A549 (cell line): ENCODE measurements around the gene TBR1. TPM values are rescaled to one million over a fixed set of nuclear protein-coding genes. Genes with fewer than 3 reads are reported as not detected.

ENCODE experiments used
- ATAC-seq, 2 experiments: fragments of 200-7000 bp in 1 of 2; fragments of >200 bp in 1 of 2; cut with Nextera tagmentation in 1 of 2; cut with Tn5 transposase in 1 of 2; 3 replicates each; pipeline versions ENCODE4 v1.8.0 to v1.9.1; 2018 to 2020; ENCODE audit warnings: mild to moderate bottlenecking in 1 of 2, moderate library complexity in 1 of 2
- CTCF ChIA-PET: fragments of 300-600 bp; sonication (Branson Sonifier 250); formaldehyde crosslinking; extraction: SDS; loops from one replicate; lab custom pipeline; 2021; ENCODE audit warnings: antibody characterized with exemption, inconsistent platforms; lab: Yijun Ruan, JAX
- POLR2A ChIA-PET: fragments of 350-600 bp; formaldehyde crosslinking; extraction: SDS; loops from one replicate; lab custom pipeline; 2021; ENCODE audit warnings: antibody characterized with exemption, inconsistent platforms; lab: Yijun Ruan, JAX
- DNase-seq, 2 experiments: peaks; one replicate each; pipeline versions ENCODE4 v3.0.0 to v3.0.0-alpha.2; 2011 to 2016; ENCODE audit warnings: low read depth in 1 of 2, low spot score in 1 of 2
- FAIRE-seq: peaks from 2 replicates; lab custom pipeline; 2011; peaks lifted over from hg19 to GRCh38; lab: Jason Lieb, UNC
- H3K27ac ChIP-seq, 2 experiments: fragments of >200 bp; sonication (Bioruptor Twin); formaldehyde crosslinking; 3 replicates each; pipeline ENCODE4 v1.5.1; 2016 to 2017
- H3K4me1 ChIP-seq: fragments of >200 bp; sonication (Bioruptor Twin); formaldehyde crosslinking; 3 replicates; pipeline ENCODE4 v1.6.1; 2016
- H3K4me2 ChIP-seq: fragments of >200 bp; sonication (Bioruptor Twin); formaldehyde crosslinking; 3 replicates; pipeline ENCODE4 v1.6.1; 2016
- H3K4me3 ChIP-seq: fragments of >200 bp; sonication (Bioruptor Twin); formaldehyde crosslinking; 3 replicates; pipeline ENCODE4 v1.5.1; 2016
- H3K9me3 ChIP-seq: fragments of >200 bp; sonication (Bioruptor Twin); formaldehyde crosslinking; 3 replicates; pipeline ENCODE4 v1.6.1; 2016
- BHLHE40 ChIP-seq: IDR thresholded peaks from 2 replicates; pipeline ENCODE4 v1.6.1; 2012; ENCODE audit warnings: low read depth, low read length, inconsistent platforms
- CBX2 ChIP-seq: fragments of 200-600 bp; sonication (generic); IDR thresholded peaks from 2 replicates; pipeline ENCODE4 v1.6.1; 2016; ENCODE audit warnings: low read depth, mild to moderate bottlenecking, borderline replicate concordance
- CBX8 ChIP-seq: fragments of 200-600 bp; sonication (generic); IDR thresholded peaks from 2 replicates; pipeline ENCODE4 v1.6.1; 2016
- CHD2 ChIP-seq: fragments of 150-350 bp; IDR thresholded peaks from 2 replicates; pipeline ENCODE4 v1.6.1; 2014; ENCODE audit warnings: low read length; ENCODE audit not compliant: partially characterized antibody
- EHF ChIP-seq: fragments of 250-450 bp; sonication (Bioruptor Pico); IDR thresholded peaks from 2 replicates; pipeline ENCODE4 v1.5.0; 2020; ENCODE audit warnings: mild to moderate bottlenecking
- EP300 ChIP-seq, 2 experiments: fragments of >200 bp; sonication (Bioruptor Twin); formaldehyde crosslinking; IDR thresholded peaks; 2 replicates in 1 of 2; 3 replicates in 1 of 2; pipeline ENCODE4 v1.6.1; 2016 to 2017
- FOXS1 ChIP-seq: fragments of 250-450 bp; sonication (Bioruptor Pico); IDR thresholded peaks from 2 replicates; pipeline ENCODE4 v1.5.0; 2020; ENCODE audit warnings: mild to moderate bottlenecking, moderate library complexity
- HEYL ChIP-seq: fragments of 250-450 bp; sonication (Bioruptor Pico); IDR thresholded peaks from 2 replicates; pipeline ENCODE4 v1.8.0; 2021; ENCODE audit warnings: mild to moderate bottlenecking, moderate library complexity
- HOXB13 ChIP-seq: fragments of 250-450 bp; sonication (Bioruptor Pico); IDR thresholded peaks from 2 replicates; pipeline ENCODE4 v1.5.0; 2020; ENCODE audit warnings: low read depth, mild to moderate bottlenecking, moderate library complexity
- HOXB5 ChIP-seq: fragments of 250-450 bp; sonication (Bioruptor Pico); IDR thresholded peaks from 2 replicates; pipeline ENCODE4 v1.5.0; 2020; ENCODE audit warnings: mild to moderate bottlenecking, moderate library complexity
- JUN ChIP-seq, 2 experiments: fragments of >200 bp; sonication (Bioruptor Twin); formaldehyde crosslinking; IDR thresholded peaks; 2 replicates in 1 of 2; 3 replicates in 1 of 2; pipeline ENCODE4 v1.6.1; 2016 to 2017
- MAFK ChIP-seq: fragments of 450-650 bp; IDR thresholded peaks from 2 replicates; pipeline ENCODE4 v1.6.1; 2014; ENCODE audit not compliant: partially characterized antibody
- NR3C1 ChIP-seq: fragments of >200 bp; sonication (Bioruptor Twin); formaldehyde crosslinking; IDR thresholded peaks from 3 replicates; pipeline ENCODE4 v1.6.1; 2017
- RAD21 ChIP-seq, 2 experiments: fragments of >200 bp in 1 of 2; sonication (Bioruptor Twin) in 1 of 2; formaldehyde crosslinking in 1 of 2; IDR thresholded peaks in 1 of 2; conservative IDR thresholded peaks in 1 of 2; 2 replicates in 1 of 2; 3 replicates in 1 of 2; pipeline ENCODE4 v1.6.1; 2012 to 2018; ENCODE audit warnings: inconsistent platforms in 1 of 2
- RARB ChIP-seq: fragments of 250-450 bp; sonication (Bioruptor Pico); IDR thresholded peaks from 2 replicates; pipeline ENCODE4 v1.8.0; 2021; ENCODE audit warnings: mild to moderate bottlenecking, moderate library complexity
- RCOR1 ChIP-seq: fragments of 150-350 bp; IDR thresholded peaks from 2 replicates; pipeline ENCODE4 v1.6.1; 2014; ENCODE audit warnings: antibody characterized with exemption, low read length, low read depth
- RFX5 ChIP-seq: fragments of 450-650 bp; IDR thresholded peaks from 2 replicates; pipeline ENCODE4 v1.7.1; 2014; ENCODE audit warnings: antibody characterized with exemption, mild to moderate bottlenecking, moderate library complexity
- TP53 ChIP-seq: fragments of 250-450 bp; sonication (Bioruptor Pico); IDR thresholded peaks from 2 replicates; pipeline ENCODE4 v1.5.0; 2021; ENCODE audit warnings: mild to moderate bottlenecking, moderate library complexity
- ZSCAN20 ChIP-seq: fragments of 250-450 bp; sonication (Bioruptor Pico); IDR thresholded peaks from 2 replicates; pipeline ENCODE4 v1.8.0; 2022; ENCODE audit warnings: mild to moderate bottlenecking, moderate library complexity
- WGBS: methylation state at CpG from one replicate; pipeline ENCODE4 v1.1.6; 2017; ENCODE audit errors: missing lambda C conversion rate; 5-methylcytosine and 5-hydroxymethylcytosine counted together
- polyA plus RNA-seq, 4 experiments: library from polyadenylated mRNA; depleted of rRNA in 3 of 4; stranded (reverse); fragments of >200 nt; fragmentation: RNase III in 1 of 4; extraction: RNeasy Plus Mini Kit Qiagen cat#74134 plus additional on column Dnase treatment in 1 of 4; gene quantifications; 2 replicates in 3 of 4; 3 replicates in 1 of 4; pipeline ENCODE4 v1.2.3, GENCODE V29; 2011 to 2017
- TF ChIP-seq, protein P1 (sequence below): IDR thresholded peaks from 2 replicates; pipeline ENCODE4 v1.6.1; 2012
- TF ChIP-seq, protein P2 (sequence below): fragments of 200-600 bp; sonication (generic); IDR thresholded peaks from 2 replicates; pipeline ENCODE4 v1.6.1; 2016; ENCODE audit warnings: antibody characterized with exemption, mild to moderate bottlenecking, moderate library complexity
- TF ChIP-seq, protein P3 (sequence below): fragments of >200 bp; sonication (Bioruptor Twin); formaldehyde crosslinking; IDR thresholded peaks from 2 replicates; pipeline ENCODE4 v1.6.1; 2016
- TF ChIP-seq, protein P4 (sequence below): IDR thresholded peaks from 2 replicates; pipeline ENCODE4 v1.6.1; 2012; ENCODE audit warnings: low read depth, borderline replicate concordance

The TBR1 gene
- polyA plus RNA-seq, 2 of the 4 experiments (the other 2 are of a cell fraction) = 0.01 to 0.09 TPM

GRCh38 chr2:161445097-161445496, 29.0 kb downstream of the TBR1 start:
- Histone ChIP-seq H3K4me1 (no peaks in the 10 kb centered on the region), H3K9me3 (no peaks in the 10 kb centered on the region), H3K27ac (no peak overlapping the region), H3K4me2 (no peak overlapping the region), H3K4me3 (no peak overlapping the region)
- no peak for FAIRE-seq
- no peak for DNase-seq
- ATAC-seq = no peak
- 80% methylated on average over 12 of the region's 12 CpGs for WGBS
- CTCF ChIA-PET = no interaction called here
- TF ChIP-seq, protein P1, sequence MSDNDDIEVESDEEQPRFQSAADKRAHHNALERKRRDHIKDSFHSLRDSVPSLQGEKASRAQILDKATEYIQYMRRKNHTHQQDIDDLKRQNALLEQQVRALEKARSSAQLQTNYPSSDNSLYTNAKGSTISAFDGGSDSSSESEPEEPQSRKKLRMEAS = no peak
- TF ChIP-seq CHD2 = no peak
- TF ChIP-seq, protein P2, sequence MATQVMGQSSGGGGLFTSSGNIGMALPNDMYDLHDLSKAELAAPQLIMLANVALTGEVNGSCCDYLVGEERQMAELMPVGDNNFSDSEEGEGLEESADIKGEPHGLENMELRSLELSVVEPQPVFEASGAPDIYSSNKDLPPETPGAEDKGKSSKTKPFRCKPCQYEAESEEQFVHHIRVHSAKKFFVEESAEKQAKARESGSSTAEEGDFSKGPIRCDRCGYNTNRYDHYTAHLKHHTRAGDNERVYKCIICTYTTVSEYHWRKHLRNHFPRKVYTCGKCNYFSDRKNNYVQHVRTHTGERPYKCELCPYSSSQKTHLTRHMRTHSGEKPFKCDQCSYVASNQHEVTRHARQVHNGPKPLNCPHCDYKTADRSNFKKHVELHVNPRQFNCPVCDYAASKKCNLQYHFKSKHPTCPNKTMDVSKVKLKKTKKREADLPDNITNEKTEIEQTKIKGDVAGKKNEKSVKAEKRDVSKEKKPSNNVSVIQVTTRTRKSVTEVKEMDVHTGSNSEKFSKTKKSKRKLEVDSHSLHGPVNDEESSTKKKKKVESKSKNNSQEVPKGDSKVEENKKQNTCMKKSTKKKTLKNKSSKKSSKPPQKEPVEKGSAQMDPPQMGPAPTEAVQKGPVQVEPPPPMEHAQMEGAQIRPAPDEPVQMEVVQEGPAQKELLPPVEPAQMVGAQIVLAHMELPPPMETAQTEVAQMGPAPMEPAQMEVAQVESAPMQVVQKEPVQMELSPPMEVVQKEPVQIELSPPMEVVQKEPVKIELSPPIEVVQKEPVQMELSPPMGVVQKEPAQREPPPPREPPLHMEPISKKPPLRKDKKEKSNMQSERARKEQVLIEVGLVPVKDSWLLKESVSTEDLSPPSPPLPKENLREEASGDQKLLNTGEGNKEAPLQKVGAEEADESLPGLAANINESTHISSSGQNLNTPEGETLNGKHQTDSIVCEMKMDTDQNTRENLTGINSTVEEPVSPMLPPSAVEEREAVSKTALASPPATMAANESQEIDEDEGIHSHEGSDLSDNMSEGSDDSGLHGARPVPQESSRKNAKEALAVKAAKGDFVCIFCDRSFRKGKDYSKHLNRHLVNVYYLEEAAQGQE = no peak
- no peak for TF ChIP-seq RCOR1
- TF ChIP-seq NR3C1 = no peak
- TF ChIP-seq, protein P3, sequence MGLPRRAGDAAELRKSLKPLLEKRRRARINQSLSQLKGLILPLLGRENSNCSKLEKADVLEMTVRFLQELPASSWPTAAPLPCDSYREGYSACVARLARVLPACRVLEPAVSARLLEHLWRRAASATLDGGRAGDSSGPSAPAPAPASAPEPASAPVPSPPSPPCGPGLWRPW = no peak
- TF ChIP-seq TP53 (CRISPR knock-in tag) = no peak
- no peak for TF ChIP-seq EP300 (IDR thresholded peaks at IDR 0.05)
- TF ChIP-seq FOXS1 (CRISPR knock-in tag) = no peak
- TF ChIP-seq EHF = no peak
- TF ChIP-seq, protein P4, sequence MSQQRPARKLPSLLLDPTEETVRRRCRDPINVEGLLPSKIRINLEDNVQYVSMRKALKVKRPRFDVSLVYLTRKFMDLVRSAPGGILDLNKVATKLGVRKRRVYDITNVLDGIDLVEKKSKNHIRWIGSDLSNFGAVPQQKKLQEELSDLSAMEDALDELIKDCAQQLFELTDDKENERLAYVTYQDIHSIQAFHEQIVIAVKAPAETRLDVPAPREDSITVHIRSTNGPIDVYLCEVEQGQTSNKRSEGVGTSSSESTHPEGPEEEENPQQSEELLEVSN = no peak
- TF ChIP-seq RAD21 (conservative IDR thresholded peaks at IDR 0.05 in 1 of 2, IDR thresholded peaks at IDR 0.05 in 1 of 2) = no peak
- no peak for TF ChIP-seq CBX2
- no peak for TF ChIP-seq RARB (CRISPR knock-in tag)
- no peak for TF ChIP-seq MAFK
- POLR2A ChIA-PET = no interaction called here

- CTCF ChIA-PET = interaction anchor here (0.6 kb wide), 1 partner anchor 91 kb away, joined by 3 read pairs; no protein-coding TSS in a partner anchor
- no peak for DNase-seq
Observed at GRCh38 chr2:161448431-161448830, 32.3 kb downstream of the TBR1 start.

GRCh38 chr2:161471631-161472030, 55.5 kb downstream of the TBR1 start:
- Histone ChIP-seq H3K4me2 (no peak overlapping the region), H3K4me1 (no peaks in the 10 kb centered on the region), H3K9me3 (no peaks in the 10 kb centered on the region), H3K4me3 (no peak overlapping the region), H3K27ac (no peak overlapping the region)
- WGBS = 47% methylated on average over 2 of the region's 2 CpGs
- CTCF ChIA-PET = no interaction called here
- FAIRE-seq (no peak), DNase-seq (no peak), ATAC-seq (no peak)
- TF ChIP-seq HOXB13 (CRISPR knock-in tag) = no peak
- no peak for TF ChIP-seq RFX5
- no peak for TF ChIP-seq CHD2
- POLR2A ChIA-PET = no interaction called here

More at GRCh38 chr2:161448431-161448830, 32.3 kb downstream of the TBR1 start:
- Histone ChIP-seq H3K4me2 (no peak overlapping the region), H3K4me3 (no peak overlapping the region), H3K4me1 (no peaks in the 10 kb centered on the region), H3K9me3 (no peaks in the 10 kb centered on the region), H3K27ac (no peak overlapping the region)
- no peak for TF ChIP-seq ZSCAN20 (CRISPR knock-in tag)
- no peak for TF ChIP-seq HOXB5 (CRISPR knock-in tag)
- TF ChIP-seq, protein P1 = no peak
- no peak for TF ChIP-seq CBX8
- TF ChIP-seq BHLHE40 = no peak
- TF ChIP-seq JUN (IDR thresholded peaks at IDR 0.05) = no peak
- no peak for TF ChIP-seq HEYL (CRISPR knock-in tag)
- POLR2A ChIA-PET = no interaction called here
- FAIRE-seq (no peak), ATAC-seq (no peak)
